ENCODE data around the gene OSBPL1A. TPM values are rescaled to one million over a fixed set of nuclear protein-coding genes. Genes with fewer than 3 reads are reported as not detected.

The OSBPL1A gene
- total RNA-seq, 1 experiment from 2014 or later, result 53.1 TPM

DNA sequence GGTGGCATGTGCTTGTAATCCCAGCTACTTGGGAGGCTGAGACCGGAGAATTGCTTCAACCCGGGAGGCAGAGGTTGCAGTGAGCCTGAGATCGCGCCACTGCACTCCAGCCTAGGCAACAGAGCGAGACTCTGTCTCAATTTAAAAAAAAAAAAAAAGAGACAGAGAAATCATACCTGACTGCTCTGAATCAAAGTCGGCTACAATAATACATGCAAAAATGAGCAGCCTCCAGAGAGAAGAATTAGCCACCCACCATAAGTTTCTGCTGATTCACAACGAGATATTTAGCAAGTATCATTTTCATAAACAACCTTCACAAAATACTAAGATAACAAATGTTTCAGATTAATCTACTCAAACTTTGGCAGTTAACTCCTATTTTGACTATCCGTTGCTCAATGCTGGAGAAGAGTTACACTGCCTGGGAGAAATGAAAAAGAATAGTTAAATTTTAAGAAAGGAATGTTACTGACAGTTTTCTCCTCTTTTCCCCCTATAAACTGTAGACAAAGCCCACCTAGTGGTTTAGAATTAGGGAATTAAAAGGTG is 1.5 kb downstream of the OSBPL1A start:
- ATAC-seq (no peak), DNase-seq (ENCODE audit: low spot score) (no peak)
- H3K4me1 Mint-ChIP-seq, result peaks cover 48% of the 10 kb centered on the region
- H3K4me3 Mint-ChIP-seq, result peak overlapping the region; percentile 52
- no peaks in the 10 kb centered on the region for H3K27me3 Mint-ChIP-seq (ENCODE audit: low read depth)
- no peak for TF ChIP-seq GABPB1 (CRISPR knock-in tag; IDR thresholded peaks at IDR 0.05)
- ChIA-PET POLR2A (no interaction called here), CTCF (interaction anchor here (1.0 to 3.3 kb wide), 3 partner anchors 11 to 39 kb away, joined by 3 to 20 read pairs (median 3); no protein-coding TSS in a partner anchor)
- peaks cover 6% of the 10 kb centered on the region for H3K36me3 Mint-ChIP-seq
- H3K9me3 Mint-ChIP-seq, result no peaks in the 10 kb centered on the region
- H3K27ac Mint-ChIP-seq, result no peak overlapping the region

DNA sequence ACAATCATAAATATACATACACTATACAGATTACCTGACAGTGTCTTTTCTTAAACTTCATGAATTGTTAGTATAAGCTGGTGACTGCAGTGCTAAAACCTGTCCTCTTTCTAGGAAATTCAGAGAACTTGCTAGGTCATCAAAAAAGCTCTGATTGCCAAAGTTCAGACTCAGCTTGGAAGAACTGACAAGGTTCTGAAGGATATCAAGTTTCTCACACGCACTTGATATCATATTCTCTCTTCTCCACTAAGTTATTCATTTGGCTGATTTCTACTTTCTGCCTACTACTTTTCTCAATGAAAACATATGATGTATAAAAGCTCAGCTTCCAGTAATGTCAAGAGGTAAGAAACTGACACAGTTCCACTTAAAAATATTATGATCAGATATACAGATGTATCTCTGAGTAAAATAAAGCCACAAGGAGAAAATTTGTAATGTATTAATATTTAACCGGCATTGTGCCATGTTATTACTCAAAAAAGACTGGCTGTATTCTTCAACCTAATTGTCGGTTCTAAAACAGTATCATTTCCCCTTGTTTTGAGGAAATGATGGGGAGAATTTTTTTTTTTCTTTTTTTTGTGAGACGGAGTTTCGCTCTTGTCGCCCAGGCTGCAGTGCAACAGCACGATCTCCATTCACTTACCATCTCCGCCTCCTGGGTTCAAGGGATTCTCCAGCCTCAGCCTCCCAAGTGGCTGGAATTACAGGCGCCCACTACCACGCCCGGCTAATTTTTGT is 2.4 kb downstream of the OSBPL1A start:
- TF ChIP-seq TEAD4 (CRISPR knock-in tag; IDR thresholded peaks at IDR 0.05), result no peak
- TF ChIP-seq ZNF263 (CRISPR knock-in tag; IDR thresholded peaks at IDR 0.05; ENCODE audit: low read depth), result no peak
- TF ChIP-seq, protein P1, sequence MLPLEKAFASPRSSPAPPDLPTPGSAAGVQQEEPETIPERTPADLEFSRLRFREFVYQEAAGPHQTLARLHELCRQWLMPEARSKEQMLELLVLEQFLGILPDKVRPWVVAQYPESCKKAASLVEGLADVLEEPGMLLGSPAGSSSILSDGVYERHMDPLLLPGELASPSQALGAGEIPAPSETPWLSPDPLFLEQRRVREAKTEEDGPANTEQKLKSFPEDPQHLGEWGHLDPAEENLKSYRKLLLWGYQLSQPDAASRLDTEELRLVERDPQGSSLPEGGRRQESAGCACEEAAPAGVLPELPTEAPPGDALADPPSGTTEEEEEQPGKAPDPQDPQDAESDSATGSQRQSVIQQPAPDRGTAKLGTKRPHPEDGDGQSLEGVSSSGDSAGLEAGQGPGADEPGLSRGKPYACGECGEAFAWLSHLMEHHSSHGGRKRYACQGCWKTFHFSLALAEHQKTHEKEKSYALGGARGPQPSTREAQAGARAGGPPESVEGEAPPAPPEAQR (CRISPR knock-in tag; IDR thresholded peaks at IDR 0.05), result no peak
- Mint-ChIP-seq H3K27ac (0 out of 2 replicates have a peak overlapping the region, but pooled peaks have one; percentile 58), H3K4me1 (peaks cover 39% of the 10 kb centered on the region), H3K36me3 (peaks cover 9% of the 10 kb centered on the region), H3K27me3 (ENCODE audit: low read depth) (no peaks in the 10 kb centered on the region), H3K4me3 (peak overlapping the region; percentile 47), H3K9me3 (no peaks in the 10 kb centered on the region)
- ChIA-PET CTCF (interaction anchor here (1.1 to 1.3 kb wide), 2 partner anchors 10 to 36 kb away, joined by 3 read pairs; no protein-coding TSS in a partner anchor), POLR2A (no interaction called here)
- DNase-seq (ENCODE audit: low spot score) (no peak), ATAC-seq (no peak)

DNA sequence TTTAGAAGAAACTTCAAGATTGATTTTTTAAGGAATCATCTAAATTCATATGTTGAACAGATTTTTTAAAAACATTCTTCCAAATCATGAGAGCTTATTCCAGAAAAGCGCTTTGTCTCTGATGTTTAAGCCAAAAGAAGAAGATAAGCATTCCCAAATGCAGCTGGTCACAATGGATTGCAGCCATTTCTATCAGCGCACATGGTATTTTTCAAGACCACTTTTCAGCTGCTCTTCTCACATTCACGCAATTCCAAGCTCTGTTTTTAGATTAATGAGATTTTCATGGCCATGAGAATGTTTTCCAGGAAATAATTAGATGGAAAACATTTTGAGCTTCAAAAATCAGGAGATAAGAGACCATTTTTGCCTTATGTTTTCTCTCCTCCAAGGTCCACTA is 8.7 kb downstream of the OSBPL1A start:
- POLR2A ChIA-PET, result no interaction called here
- DNase-seq (ENCODE audit: low spot score) (no peak), ATAC-seq (no peak)
- TF ChIP-seq, protein P2, sequence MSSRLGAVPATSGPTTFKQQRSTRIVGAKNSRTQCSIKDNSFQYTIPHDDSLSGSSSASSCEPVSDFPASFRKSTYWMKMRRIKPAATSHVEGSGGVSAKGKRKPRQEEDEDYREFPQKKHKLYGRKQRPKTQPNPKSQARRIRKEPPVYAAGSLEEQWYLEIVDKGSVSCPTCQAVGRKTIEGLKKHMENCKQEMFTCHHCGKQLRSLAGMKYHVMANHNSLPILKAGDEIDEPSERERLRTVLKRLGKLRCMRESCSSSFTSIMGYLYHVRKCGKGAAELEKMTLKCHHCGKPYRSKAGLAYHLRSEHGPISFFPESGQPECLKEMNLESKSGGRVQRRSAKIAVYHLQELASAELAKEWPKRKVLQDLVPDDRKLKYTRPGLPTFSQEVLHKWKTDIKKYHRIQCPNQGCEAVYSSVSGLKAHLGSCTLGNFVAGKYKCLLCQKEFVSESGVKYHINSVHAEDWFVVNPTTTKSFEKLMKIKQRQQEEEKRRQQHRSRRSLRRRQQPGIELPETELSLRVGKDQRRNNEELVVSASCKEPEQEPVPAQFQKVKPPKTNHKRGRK (CRISPR knock-in tag; IDR thresholded peaks at IDR 0.05; ENCODE audit: borderline replicate concordance), result no peak
- TF ChIP-seq, protein P3, sequence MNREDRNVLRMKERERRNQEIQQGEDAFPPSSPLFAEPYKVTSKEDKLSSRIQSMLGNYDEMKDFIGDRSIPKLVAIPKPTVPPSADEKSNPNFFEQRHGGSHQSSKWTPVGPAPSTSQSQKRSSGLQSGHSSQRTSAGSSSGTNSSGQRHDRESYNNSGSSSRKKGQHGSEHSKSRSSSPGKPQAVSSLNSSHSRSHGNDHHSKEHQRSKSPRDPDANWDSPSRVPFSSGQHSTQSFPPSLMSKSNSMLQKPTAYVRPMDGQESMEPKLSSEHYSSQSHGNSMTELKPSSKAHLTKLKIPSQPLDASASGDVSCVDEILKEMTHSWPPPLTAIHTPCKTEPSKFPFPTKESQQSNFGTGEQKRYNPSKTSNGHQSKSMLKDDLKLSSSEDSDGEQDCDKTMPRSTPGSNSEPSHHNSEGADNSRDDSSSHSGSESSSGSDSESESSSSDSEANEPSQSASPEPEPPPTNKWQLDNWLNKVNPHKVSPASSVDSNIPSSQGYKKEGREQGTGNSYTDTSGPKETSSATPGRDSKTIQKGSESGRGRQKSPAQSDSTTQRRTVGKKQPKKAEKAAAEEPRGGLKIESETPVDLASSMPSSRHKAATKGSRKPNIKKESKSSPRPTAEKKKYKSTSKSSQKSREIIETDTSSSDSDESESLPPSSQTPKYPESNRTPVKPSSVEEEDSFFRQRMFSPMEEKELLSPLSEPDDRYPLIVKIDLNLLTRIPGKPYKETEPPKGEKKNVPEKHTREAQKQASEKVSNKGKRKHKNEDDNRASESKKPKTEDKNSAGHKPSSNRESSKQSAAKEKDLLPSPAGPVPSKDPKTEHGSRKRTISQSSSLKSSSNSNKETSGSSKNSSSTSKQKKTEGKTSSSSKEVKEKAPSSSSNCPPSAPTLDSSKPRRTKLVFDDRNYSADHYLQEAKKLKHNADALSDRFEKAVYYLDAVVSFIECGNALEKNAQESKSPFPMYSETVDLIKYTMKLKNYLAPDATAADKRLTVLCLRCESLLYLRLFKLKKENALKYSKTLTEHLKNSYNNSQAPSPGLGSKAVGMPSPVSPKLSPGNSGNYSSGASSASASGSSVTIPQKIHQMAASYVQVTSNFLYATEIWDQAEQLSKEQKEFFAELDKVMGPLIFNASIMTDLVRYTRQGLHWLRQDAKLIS (CRISPR knock-in tag; IDR thresholded peaks at IDR 0.05; ENCODE audit: borderline replicate concordance), result no peak
- TF ChIP-seq TCF7 (CRISPR knock-in tag; IDR thresholded peaks at IDR 0.05; ENCODE audit: low read depth) (no peak), HMGA2 (CRISPR knock-in tag; IDR thresholded peaks at IDR 0.05) (no peak), ETV6 (CRISPR knock-in tag; IDR thresholded peaks at IDR 0.05) (no peak), ESRRA (CRISPR knock-in tag; IDR thresholded peaks at IDR 0.05; ENCODE audit: borderline replicate concordance) (no peak), ZBTB21 (CRISPR knock-in tag; IDR thresholded peaks at IDR 0.05; ENCODE audit: borderline replicate concordance) (no peak), RORB (CRISPR knock-in tag; IDR thresholded peaks at IDR 0.05) (no peak)
- TF ChIP-seq, protein P4, sequence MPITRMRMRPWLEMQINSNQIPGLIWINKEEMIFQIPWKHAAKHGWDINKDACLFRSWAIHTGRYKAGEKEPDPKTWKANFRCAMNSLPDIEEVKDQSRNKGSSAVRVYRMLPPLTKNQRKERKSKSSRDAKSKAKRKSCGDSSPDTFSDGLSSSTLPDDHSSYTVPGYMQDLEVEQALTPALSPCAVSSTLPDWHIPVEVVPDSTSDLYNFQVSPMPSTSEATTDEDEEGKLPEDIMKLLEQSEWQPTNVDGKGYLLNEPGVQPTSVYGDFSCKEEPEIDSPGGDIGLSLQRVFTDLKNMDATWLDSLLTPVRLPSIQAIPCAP (CRISPR knock-in tag; IDR thresholded peaks at IDR 0.05), result no peak
- TF ChIP-seq, protein P5, sequence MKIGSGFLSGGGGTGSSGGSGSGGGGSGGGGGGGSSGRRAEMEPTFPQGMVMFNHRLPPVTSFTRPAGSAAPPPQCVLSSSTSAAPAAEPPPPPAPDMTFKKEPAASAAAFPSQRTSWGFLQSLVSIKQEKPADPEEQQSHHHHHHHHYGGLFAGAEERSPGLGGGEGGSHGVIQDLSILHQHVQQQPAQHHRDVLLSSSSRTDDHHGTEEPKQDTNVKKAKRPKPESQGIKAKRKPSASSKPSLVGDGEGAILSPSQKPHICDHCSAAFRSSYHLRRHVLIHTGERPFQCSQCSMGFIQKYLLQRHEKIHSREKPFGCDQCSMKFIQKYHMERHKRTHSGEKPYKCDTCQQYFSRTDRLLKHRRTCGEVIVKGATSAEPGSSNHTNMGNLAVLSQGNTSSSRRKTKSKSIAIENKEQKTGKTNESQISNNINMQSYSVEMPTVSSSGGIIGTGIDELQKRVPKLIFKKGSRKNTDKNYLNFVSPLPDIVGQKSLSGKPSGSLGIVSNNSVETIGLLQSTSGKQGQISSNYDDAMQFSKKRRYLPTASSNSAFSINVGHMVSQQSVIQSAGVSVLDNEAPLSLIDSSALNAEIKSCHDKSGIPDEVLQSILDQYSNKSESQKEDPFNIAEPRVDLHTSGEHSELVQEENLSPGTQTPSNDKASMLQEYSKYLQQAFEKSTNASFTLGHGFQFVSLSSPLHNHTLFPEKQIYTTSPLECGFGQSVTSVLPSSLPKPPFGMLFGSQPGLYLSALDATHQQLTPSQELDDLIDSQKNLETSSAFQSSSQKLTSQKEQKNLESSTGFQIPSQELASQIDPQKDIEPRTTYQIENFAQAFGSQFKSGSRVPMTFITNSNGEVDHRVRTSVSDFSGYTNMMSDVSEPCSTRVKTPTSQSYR (CRISPR knock-in tag; IDR thresholded peaks at IDR 0.05), result no peak
- TF ChIP-seq, protein P1 (CRISPR knock-in tag; IDR thresholded peaks at IDR 0.05), result no peak
- Mint-ChIP-seq H3K27ac (no peak overlapping the region), H3K4me3 (no peak overlapping the region), H3K4me1 (peaks cover 12% of the 10 kb centered on the region), H3K9me3 (no peaks in the 10 kb centered on the region), H3K36me3 (peaks cover 10% of the 10 kb centered on the region), H3K27me3 (ENCODE audit: low read depth) (no peaks in the 10 kb centered on the region)
- CTCF ChIA-PET, result interaction anchor here (0.8 to 1.2 kb wide), 3 partner anchors 9 to 212 kb away, joined by 3 to 4 read pairs (median 3); partner anchors contain the start of gene OSBPL1A

All from WTC11 (cell line).